Measurements from ENCODE around the gene MRPL20. TPM values are rescaled to one million over a fixed set of nuclear protein-coding genes. Genes with fewer than 3 reads are reported as not detected.
"Not testable (repeated sequence)": the region's sequence is repeated elsewhere in the genome, so short reads cannot be mapped to it uniquely, and the experiment has no call there.

The MRPL20 gene
- total RNA-seq, 6 experiments from 2014 or later = 131 to 154 (median 141) TPM

DNA sequence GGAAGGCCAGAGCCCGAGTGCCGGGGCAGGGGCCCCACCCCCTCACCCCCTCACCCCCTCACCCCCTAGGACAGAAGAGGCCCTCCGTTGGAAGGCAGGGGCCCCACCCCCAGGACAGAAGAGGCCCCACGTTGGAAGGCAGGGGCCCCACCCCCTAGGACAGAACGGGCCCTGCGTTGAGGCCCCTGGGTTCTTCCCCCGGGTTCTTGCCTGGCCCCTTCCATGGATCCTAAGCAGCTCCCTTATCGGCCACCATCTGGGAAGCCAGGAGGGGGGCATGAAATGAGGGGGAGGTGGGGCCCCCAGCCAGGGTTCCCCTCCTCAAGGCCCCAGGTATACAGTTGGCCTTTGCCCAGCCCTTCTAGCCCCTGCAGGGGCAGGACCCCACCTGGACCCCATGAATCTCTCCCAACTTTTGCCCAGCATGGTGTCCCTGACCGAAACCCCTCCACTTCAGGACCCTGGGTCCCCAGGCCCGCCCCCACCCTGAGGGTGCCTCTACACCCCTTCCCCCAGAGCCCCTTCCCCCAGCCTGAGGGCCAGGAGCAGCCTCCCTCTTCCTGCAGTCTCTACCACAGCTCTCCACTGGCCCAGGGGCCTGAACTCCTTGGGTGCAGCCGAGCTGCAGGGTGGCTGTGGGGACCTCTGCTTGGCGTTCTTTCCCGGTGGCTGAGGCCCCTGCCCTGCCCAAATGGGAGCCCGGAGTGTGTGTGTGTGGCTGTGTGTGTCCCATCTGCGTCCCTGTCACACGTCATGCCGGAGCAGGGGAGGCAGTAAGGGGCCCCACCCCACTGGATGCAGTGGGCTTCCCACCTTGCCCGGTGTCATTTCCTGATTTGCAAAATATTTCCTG, 24.1 kb upstream of the MRPL20 start:
- TF ChIP-seq, protein P1, sequence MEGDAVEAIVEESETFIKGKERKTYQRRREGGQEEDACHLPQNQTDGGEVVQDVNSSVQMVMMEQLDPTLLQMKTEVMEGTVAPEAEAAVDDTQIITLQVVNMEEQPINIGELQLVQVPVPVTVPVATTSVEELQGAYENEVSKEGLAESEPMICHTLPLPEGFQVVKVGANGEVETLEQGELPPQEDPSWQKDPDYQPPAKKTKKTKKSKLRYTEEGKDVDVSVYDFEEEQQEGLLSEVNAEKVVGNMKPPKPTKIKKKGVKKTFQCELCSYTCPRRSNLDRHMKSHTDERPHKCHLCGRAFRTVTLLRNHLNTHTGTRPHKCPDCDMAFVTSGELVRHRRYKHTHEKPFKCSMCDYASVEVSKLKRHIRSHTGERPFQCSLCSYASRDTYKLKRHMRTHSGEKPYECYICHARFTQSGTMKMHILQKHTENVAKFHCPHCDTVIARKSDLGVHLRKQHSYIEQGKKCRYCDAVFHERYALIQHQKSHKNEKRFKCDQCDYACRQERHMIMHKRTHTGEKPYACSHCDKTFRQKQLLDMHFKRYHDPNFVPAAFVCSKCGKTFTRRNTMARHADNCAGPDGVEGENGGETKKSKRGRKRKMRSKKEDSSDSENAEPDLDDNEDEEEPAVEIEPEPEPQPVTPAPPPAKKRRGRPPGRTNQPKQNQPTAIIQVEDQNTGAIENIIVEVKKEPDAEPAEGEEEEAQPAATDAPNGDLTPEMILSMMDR (IDR thresholded peaks at IDR 0.05) = no peak
- DNase-seq = no peak
- peaks cover 9% of the 10 kb centered on the region; the same call in 1 of the 2 replicates for H3K4me1 Mint-ChIP-seq (ENCODE audit: low read depth)
- H3K27me3 Mint-ChIP-seq (ENCODE audit: insufficient read depth) = peaks cover 3% of the 10 kb centered on the region; the same call in 1 of the 2 replicates
- no peak overlapping the region for H3K27ac Mint-ChIP-seq
- H3K4me3 Mint-ChIP-seq = no peak overlapping the region
- H3K9me3 Mint-ChIP-seq = peaks cover 5% of the 10 kb centered on the region
- H3K36me3 Mint-ChIP-seq (ENCODE audit: low read depth) = no peaks in the 10 kb centered on the region

DNA sequence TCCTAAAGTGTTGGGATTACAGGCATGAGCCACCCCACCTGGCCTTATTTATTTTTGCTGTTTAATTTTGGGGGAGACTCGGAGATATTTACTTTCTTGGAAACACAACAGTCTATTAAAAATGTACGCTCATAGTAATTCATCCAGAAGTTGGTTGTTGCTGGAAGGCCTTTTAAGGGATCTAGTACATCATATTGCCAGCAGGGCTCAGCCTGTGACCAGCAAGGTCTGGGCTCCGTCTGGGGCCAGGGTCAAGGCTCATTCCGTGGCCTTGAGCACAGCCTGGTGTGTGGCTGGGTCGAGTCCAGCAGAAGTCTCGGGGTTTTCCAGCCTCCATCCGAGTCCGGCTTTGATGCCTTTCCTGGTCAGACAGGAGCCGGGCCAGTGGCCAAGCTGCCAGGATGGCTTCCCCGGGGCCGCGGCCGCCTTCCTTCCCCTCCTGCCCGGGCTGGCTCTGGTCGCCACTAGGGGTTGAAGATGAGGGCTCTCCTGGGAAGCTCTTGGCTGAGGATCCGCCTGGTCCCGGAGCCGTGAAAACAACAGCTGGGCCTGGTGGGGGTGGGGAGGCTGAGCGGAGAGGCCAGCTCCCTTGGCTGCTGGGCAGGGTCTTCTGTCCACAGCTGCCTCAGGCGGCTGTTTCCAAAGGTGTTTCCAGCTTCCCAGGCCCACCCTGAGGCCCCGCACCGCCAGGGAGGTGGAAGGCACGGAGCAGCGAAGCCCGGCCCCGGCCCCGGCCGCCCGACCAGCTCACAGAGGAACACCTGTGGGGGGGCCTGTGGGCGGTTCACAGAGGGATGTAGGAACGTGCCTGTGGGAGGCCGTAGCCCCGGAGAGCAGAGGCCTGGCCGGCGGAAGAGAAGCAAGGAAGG, 23.3 kb upstream of the MRPL20 start:
- Mint-ChIP-seq H3K4me1 (ENCODE audit: low read depth) (peaks cover 9% of the 10 kb centered on the region; the same call in 1 of the 2 replicates), H3K9me3 (peaks cover 5% of the 10 kb centered on the region), H3K27me3 (ENCODE audit: insufficient read depth) (peaks cover 2% of the 10 kb centered on the region; the same call in 1 of the 2 replicates), H3K27ac (no peak overlapping the region), H3K4me3 (no peak overlapping the region), H3K36me3 (ENCODE audit: low read depth) (no peaks in the 10 kb centered on the region)
- TF ChIP-seq, protein P1 (IDR thresholded peaks at IDR 0.05) = no peak; the same call in 1 of the 2 replicates
- DNase-seq = no peak

DNA sequence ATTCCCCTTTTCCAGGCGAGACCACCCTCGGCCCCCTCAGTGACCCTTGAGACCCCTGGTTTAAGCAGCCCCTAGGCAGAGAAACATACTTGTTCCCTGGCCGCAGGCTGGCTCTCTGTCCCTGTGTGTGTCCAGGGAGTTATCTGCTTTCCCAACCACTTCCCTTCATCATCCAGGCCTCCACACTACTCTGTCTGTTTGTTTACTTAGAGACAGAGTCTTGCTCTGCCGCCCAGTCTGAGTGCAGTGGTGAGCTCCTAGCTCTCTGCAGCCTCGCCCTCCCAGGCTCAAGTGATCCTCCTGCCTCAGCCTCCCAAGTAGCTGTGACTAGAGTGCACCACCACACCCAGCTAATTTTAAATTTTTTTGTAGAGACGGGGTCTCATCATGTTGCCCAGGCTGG, 22.6 kb upstream of the MRPL20 start:
- Mint-ChIP-seq H3K4me1 (ENCODE audit: low read depth) (peaks cover 9% of the 10 kb centered on the region; the same call in 1 of the 2 replicates), H3K27ac (no peak overlapping the region), H3K9me3 (peaks cover 5% of the 10 kb centered on the region), H3K27me3 (ENCODE audit: insufficient read depth) (peaks cover 2% of the 10 kb centered on the region; the same call in 1 of the 2 replicates), H3K4me3 (no peak overlapping the region), H3K36me3 (ENCODE audit: low read depth) (no peaks in the 10 kb centered on the region)
- DNase-seq = no peak
- TF ChIP-seq, protein P1 (IDR thresholded peaks at IDR 0.05) = no peak

DNA sequence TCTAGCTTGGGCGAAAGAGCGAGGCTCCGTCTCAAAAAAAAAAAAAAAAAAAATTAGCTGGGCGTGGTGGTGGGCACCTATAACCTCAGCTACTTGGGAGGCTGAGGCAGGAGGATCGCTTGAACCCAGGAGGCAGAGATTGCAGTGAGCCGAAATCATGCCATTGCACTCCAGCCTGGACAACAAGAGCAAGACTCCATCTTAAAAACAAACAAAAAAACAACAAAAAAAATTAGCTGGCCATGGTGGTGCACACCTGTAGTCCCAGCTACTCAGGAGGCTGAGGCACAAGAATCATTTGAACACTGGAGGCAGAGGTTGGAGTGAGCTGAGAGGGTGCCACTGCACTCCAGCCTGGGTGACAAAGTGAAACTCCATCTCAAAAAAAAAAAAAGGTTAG, 21.9 kb upstream of the MRPL20 start:
- not testable (repeated sequence) for H3K9me3 Mint-ChIP-seq; H3K4me3 Mint-ChIP-seq; DNase-seq; H3K36me3 Mint-ChIP-seq (ENCODE audit: low read depth); H3K27ac Mint-ChIP-seq; H3K4me1 Mint-ChIP-seq (ENCODE audit: low read depth); H3K27me3 Mint-ChIP-seq (ENCODE audit: insufficient read depth)

DNA sequence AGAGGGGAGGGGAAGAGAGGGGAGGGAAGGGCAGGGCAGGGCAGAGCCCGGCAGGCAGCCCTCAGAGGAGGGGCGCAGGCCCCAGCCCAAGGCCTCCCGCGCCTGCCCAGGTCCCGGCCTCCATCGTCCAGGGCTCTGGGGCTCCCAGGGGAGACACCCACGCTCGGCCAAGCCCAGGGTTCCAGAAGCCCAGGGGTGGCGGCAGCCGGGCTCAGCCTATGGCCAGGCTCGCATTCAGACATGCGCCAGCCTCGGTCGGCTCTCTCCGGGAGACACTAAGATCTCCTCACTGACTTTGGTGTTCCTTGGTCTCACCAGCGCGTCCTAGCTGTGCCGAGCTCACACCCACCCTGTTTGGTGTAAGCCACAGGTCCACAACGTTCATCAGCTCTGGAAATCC, 21.1 kb upstream of the MRPL20 start:
- Mint-ChIP-seq H3K36me3 (ENCODE audit: low read depth) (no peaks in the 10 kb centered on the region), H3K27me3 (ENCODE audit: insufficient read depth) (peaks cover 2% of the 10 kb centered on the region; the same call in 1 of the 2 replicates), H3K27ac (no peak overlapping the region), H3K4me3 (no peak overlapping the region), H3K4me1 (ENCODE audit: low read depth) (peaks cover 10% of the 10 kb centered on the region), H3K9me3 (peaks cover 5% of the 10 kb centered on the region)
- TF ChIP-seq, protein P1 (IDR thresholded peaks at IDR 0.05) = no peak
- DNase-seq = no peak

All from HFFc6 (cell line).